H1 (cell line): Measurements from ENCODE around the gene GDNF. TPM values are rescaled to one million over a fixed set of nuclear protein-coding genes. Genes with fewer than 3 reads are reported as not detected.

Experiments used
- CTCF ChIA-PET: fragments of 300-600 bp; sonication (Branson Sonifier 250); formaldehyde crosslinking; loops from one replicate; lab custom pipeline; 2021; ENCODE audit not compliant: partially characterized antibody; lab: Charles Lee
- POLR2A ChIA-PET: fragments of 300-600 bp; sonication (Branson Sonifier 250); formaldehyde crosslinking; loops from one replicate; lab custom pipeline; 2021; ENCODE audit warnings: inconsistent platforms; ENCODE audit not compliant: partially characterized antibody; lab: Charles Lee
- DNase-seq, 2 experiments: peaks; one replicate each; pipeline versions ENCODE4 v3.0.0 to v3.0.0-alpha.2; 2010 to 2022; ENCODE audit warnings: low spot score in 2 of 2, low read depth in 1 of 2, mixed read lengths in 1 of 2
- FAIRE-seq: peaks from 2 replicates; lab custom pipeline; 2011; peaks lifted over from hg19 to GRCh38; lab: Jason Lieb, UNC
- H2AFZ ChIP-seq: 2 replicates; pipeline ENCODE4 v1.8.1; 2012; ENCODE audit warnings: low read length, inconsistent platforms
- H2AK5ac ChIP-seq: 2 replicates; pipeline ENCODE4 v1.6.1; 2013; ENCODE audit warnings: low read depth, low read length
- H2BK120ac ChIP-seq: replicated peaks from 2 replicates; pipeline ENCODE3; 2013; ENCODE audit warnings: low read depth, low read length, inconsistent platforms
- H2BK12ac ChIP-seq: 2 replicates; pipeline ENCODE4 v1.6.1; 2013; ENCODE audit warnings: low read depth, low read length
- H2BK15ac ChIP-seq: 2 replicates; pipeline ENCODE4 v1.6.1; 2013; ENCODE audit warnings: low read length
- H2BK20ac ChIP-seq: 2 replicates; pipeline ENCODE4 v1.6.1; 2013; ENCODE audit warnings: low read length
- H2BK5ac ChIP-seq: 2 replicates; pipeline ENCODE4 v1.6.1; 2013; ENCODE audit warnings: low read depth, low read length
- H3K14ac ChIP-seq: 2 replicates; pipeline ENCODE4 v1.6.1; 2013; ENCODE audit warnings: inconsistent platforms; ENCODE audit not compliant: insufficient read length
- H3K18ac ChIP-seq: 2 replicates; pipeline ENCODE4 v1.6.1; 2013; ENCODE audit warnings: low read length; ENCODE audit errors: extremely low read depth
- H3K23ac ChIP-seq: 2 replicates; pipeline ENCODE4 v1.6.1; 2013; ENCODE audit warnings: inconsistent platforms; ENCODE audit not compliant: insufficient read length
- H3K23me2 ChIP-seq: 2 replicates; pipeline ENCODE4 v1.6.1; 2013; ENCODE audit warnings: low read depth, low read length
- H3K27ac ChIP-seq: 2 replicates; pipeline ENCODE4 v1.6.1; 2011; ENCODE audit warnings: low read depth, low read length, inconsistent platforms
- H3K27me3 ChIP-seq, 4 experiments: replicated peaks in 1 of 4; 1 replicate in 1 of 4; 2 replicates in 3 of 4; pipeline versions ENCODE4 v1.6.1 to v1.8.1; 2011 to 2013; ENCODE audit warnings: low read length in 3 of 4, mild to moderate bottlenecking in 3 of 4, inconsistent platforms in 2 of 4, mixed read lengths in 2 of 4, moderate library complexity in 1 of 4; ENCODE audit not compliant: control insufficient read depth in 3 of 4, insufficient read depth in 3 of 4; ENCODE audit errors: extremely low read depth in 1 of 4
- H3K36me3 ChIP-seq, 4 experiments: 2 replicates each; pipeline versions ENCODE4 v1.6.1 to v1.8.1; 2011 to 2013; ENCODE audit warnings: mild to moderate bottlenecking in 4 of 4, low read length in 3 of 4, moderate library complexity in 2 of 4, control low read depth in 1 of 4, inconsistent platforms in 1 of 4; ENCODE audit not compliant: insufficient read depth in 4 of 4, control insufficient read depth in 2 of 4
- H3K4ac ChIP-seq: replicated peaks from 2 replicates; pipeline ENCODE3; 2013; ENCODE audit warnings: low read length, low read depth, mixed read lengths, inconsistent platforms; ENCODE audit not compliant: insufficient read length
- H3K4me1 ChIP-seq, 4 experiments: replicated peaks in 1 of 4; 1 replicate in 1 of 4; 2 replicates in 3 of 4; pipeline versions ENCODE4 v1.6.1 to v1.8.1; 2011 to 2013; ENCODE audit warnings: low read length in 3 of 4, inconsistent platforms in 2 of 4, mixed read lengths in 1 of 4; ENCODE audit not compliant: insufficient read depth in 4 of 4, control insufficient read depth in 3 of 4
- H3K4me2 ChIP-seq, 2 experiments: 2 replicates each; pipeline versions ENCODE4 v1.6.1 to v1.8.1; 2011 to 2013; ENCODE audit warnings: low read depth in 2 of 2, low read length in 2 of 2, control low read depth in 1 of 2, inconsistent platforms in 1 of 2, mild to moderate bottlenecking in 1 of 2; ENCODE audit not compliant: insufficient read depth in 1 of 2
- H3K4me3 ChIP-seq, 4 experiments: fragments of 200-600, 300-600 bp in 1 of 4; sonication (generic), shearing (Covaris generic), sonication (Bioruptor Twin) in 1 of 4; 2 replicates each; pipeline versions ENCODE4 v1.5.1 to v1.8.1; 2011 to 2016; ENCODE audit warnings: low read length in 4 of 4, low read depth in 3 of 4, control low read depth in 2 of 4, inconsistent platforms in 2 of 4, mild to moderate bottlenecking in 2 of 4, mixed read lengths in 1 of 4, moderate library complexity in 1 of 4; ENCODE audit not compliant: insufficient read depth in 2 of 4; ENCODE audit errors: extremely low read depth in 1 of 4
- H3K56ac ChIP-seq: replicated peaks from 2 replicates; pipeline ENCODE3; 2013; ENCODE audit warnings: low read depth, mild to moderate bottlenecking, mixed read lengths, low read length, inconsistent platforms; ENCODE audit not compliant: insufficient read length
- H3K79me1 ChIP-seq: 2 replicates; pipeline ENCODE4 v1.6.1; 2013; ENCODE audit warnings: low read depth, low read length, control low read depth
- H3K79me2 ChIP-seq, 2 experiments: 2 replicates each; pipeline versions ENCODE4 v1.6.1 to v1.8.1; 2012 to 2013; ENCODE audit warnings: low read length in 2 of 2, mild to moderate bottlenecking in 2 of 2, inconsistent platforms in 1 of 2; ENCODE audit not compliant: insufficient read depth in 2 of 2, control insufficient read depth in 1 of 2
- H3K9ac ChIP-seq, 4 experiments: replicated peaks in 1 of 4; 1 replicate in 1 of 4; 2 replicates in 3 of 4; pipeline versions ENCODE4 v1.6.1 to v1.8.1; 2011 to 2013; ENCODE audit warnings: low read depth in 3 of 4, low read length in 3 of 4, control low read depth in 2 of 4, mild to moderate bottlenecking in 2 of 4, moderate library complexity in 2 of 4, inconsistent platforms in 1 of 4; ENCODE audit errors: extremely low read depth in 1 of 4
- H3K9me3 ChIP-seq, 2 experiments: 2 replicates each; pipeline versions ENCODE4 v1.6.1 to v1.8.1; 2012 to 2013; ENCODE audit warnings: mild to moderate bottlenecking in 2 of 2, moderate library complexity in 2 of 2, control low read depth in 1 of 2, inconsistent platforms in 1 of 2, low read depth in 1 of 2, low read length in 1 of 2, mixed read lengths in 1 of 2; ENCODE audit not compliant: insufficient read depth in 2 of 2
- H4K20me1 ChIP-seq, 2 experiments: replicated peaks in 1 of 2; 2 replicates each; pipeline versions ENCODE3 to v1.8.1; 2011 to 2013; ENCODE audit warnings: inconsistent platforms in 2 of 2, low read length in 2 of 2, mild to moderate bottlenecking in 1 of 2; ENCODE audit not compliant: insufficient read depth in 2 of 2, control insufficient read depth in 1 of 2
- H4K5ac ChIP-seq: 2 replicates; pipeline ENCODE4 v1.6.1; 2013; ENCODE audit warnings: low read length, low read depth, mixed read lengths, inconsistent platforms; ENCODE audit not compliant: insufficient read length
- H4K8ac ChIP-seq: 2 replicates; pipeline ENCODE4 v1.8.0; 2013; ENCODE audit warnings: mild to moderate bottlenecking, moderate library complexity, low read length, inconsistent platforms; ENCODE audit not compliant: insufficient read depth; ENCODE audit errors: extremely low read depth
- H4K91ac ChIP-seq: replicated peaks from 2 replicates; pipeline ENCODE3; 2013; ENCODE audit warnings: low read length, mixed read lengths, inconsistent platforms; ENCODE audit not compliant: insufficient read length
- BACH1 ChIP-seq: IDR thresholded peaks from 2 replicates; pipeline ENCODE4 v1.6.1; 2012; ENCODE audit warnings: low read length, improper control_type of control experiment
- CBX5 ChIP-seq: fragments of 300-800, 300-1000 bp; sonication (generic); IDR thresholded peaks from 2 replicates; pipeline ENCODE4 v1.7.1; 2016; ENCODE audit warnings: antibody characterized with exemption, low read length, low read depth
- E2F6 ChIP-seq: IDR thresholded peaks from 2 replicates; pipeline ENCODE4 v1.6.1; 2012; ENCODE audit warnings: inconsistent platforms
- EP300 ChIP-seq, 2 experiments: IDR thresholded peaks; 1 replicate in 1 of 2; 2 replicates in 1 of 2; pipeline ENCODE4 v1.6.1; 2011 to 2012; ENCODE audit warnings: low read depth in 2 of 2, low read length in 2 of 2, mild to moderate bottlenecking in 2 of 2, borderline replicate concordance in 1 of 2, inconsistent platforms in 1 of 2, moderate library complexity in 1 of 2
- GTF2F1 ChIP-seq: IDR thresholded peaks from 2 replicates; pipeline ENCODE4 v1.6.1; 2012; ENCODE audit warnings: low read depth, low read length, improper control_type of control experiment, borderline replicate concordance
- JUND ChIP-seq: IDR thresholded peaks from 2 replicates; pipeline ENCODE4 v1.6.1; 2011; ENCODE audit warnings: mild to moderate bottlenecking, improper control_type of control experiment, low read length
- POLR2AphosphoS5 ChIP-seq: IDR thresholded peaks from 2 replicates; pipeline ENCODE4 v1.6.1; 2011; ENCODE audit warnings: low read depth, low read length
- POU5F1 ChIP-seq: IDR thresholded peaks from 2 replicates; pipeline ENCODE4 v1.6.1; 2011; ENCODE audit warnings: low read depth, mild to moderate bottlenecking, low read length, moderate library complexity
- RAD21 ChIP-seq, 2 experiments: IDR thresholded peaks in 1 of 2; conservative IDR thresholded peaks in 1 of 2; 2 replicates each; pipeline ENCODE4 v1.6.1; 2011; ENCODE audit warnings: low read depth in 2 of 2, low read length in 2 of 2, improper control_type of control experiment in 1 of 2, inconsistent platforms in 1 of 2, mild to moderate bottlenecking in 1 of 2, moderate library complexity in 1 of 2
- SIRT6 ChIP-seq: IDR thresholded peaks from one replicate; pipeline ENCODE4 v1.7.1; 2012; ENCODE audit warnings: low read length, inconsistent platforms
- SIX5 ChIP-seq: IDR thresholded peaks from 2 replicates; pipeline ENCODE4 v1.6.1; 2011; ENCODE audit warnings: mild to moderate bottlenecking, low read depth, low read length
- WGBS, 2 experiments: shearing (Covaris generic) in 1 of 2; methylation state at CpG; one replicate each; pipeline versions ENCODE4 v1.1.6 to v1.1.7; 2013 to 2015; ENCODE audit warnings: low lambda C conversion rate in 2 of 2, mixed read lengths in 2 of 2, inconsistent platforms in 1 of 2, low coverage in 1 of 2, missing lambda C conversion rate in 1 of 2; ENCODE audit not compliant: insufficient replicate concordance in 2 of 2, insufficient coverage in 1 of 2, insufficient read length in 1 of 2; ENCODE audit errors: extremely low coverage in 1 of 2, missing lambda C conversion rate in 1 of 2; 5-methylcytosine and 5-hydroxymethylcytosine counted together
- polyA plus RNA-seq, 7 experiments: library from polyadenylated mRNA; depleted of rRNA in 3 of 7; stranded (reverse) in 5 of 7; unstranded in 2 of 7; fragments of >200 nt in 5 of 7; fragments of 200-250 nt in 2 of 7; gene quantifications; 1 replicate in 5 of 7; 2 replicates in 1 of 7; 4 replicates in 1 of 7; pipeline versions ENCODE4 v1.2.1 to v1.2.3, GENCODE V29; 2011 to 2013; ENCODE audit warnings: missing spikeins in 2 of 7, mixed read lengths in 2 of 7
- total RNA-seq: library from RNA; stranded (reverse); fragmentation: NEBNext Ultra II Directional; extraction: Animal tissue kit (Norgen Biotek cat#: 25700); gene quantifications from 2 replicates; pipeline ENCODE4 v1.2.1, GENCODE V29; 2021
- TF ChIP-seq, protein P1 (sequence below): IDR thresholded peaks from 2 replicates; pipeline ENCODE4 v1.6.1; 2011; ENCODE audit warnings: low read depth, mild to moderate bottlenecking, low read length; ENCODE audit not compliant: insufficient read depth

GDNF gene
- total and polyA plus RNA-seq, 2 of the 8 experiments (the other 6 are each of a cell fraction or from before 2014, with no cell fraction given), result 0.15 to 2.0 TPM

DNA sequence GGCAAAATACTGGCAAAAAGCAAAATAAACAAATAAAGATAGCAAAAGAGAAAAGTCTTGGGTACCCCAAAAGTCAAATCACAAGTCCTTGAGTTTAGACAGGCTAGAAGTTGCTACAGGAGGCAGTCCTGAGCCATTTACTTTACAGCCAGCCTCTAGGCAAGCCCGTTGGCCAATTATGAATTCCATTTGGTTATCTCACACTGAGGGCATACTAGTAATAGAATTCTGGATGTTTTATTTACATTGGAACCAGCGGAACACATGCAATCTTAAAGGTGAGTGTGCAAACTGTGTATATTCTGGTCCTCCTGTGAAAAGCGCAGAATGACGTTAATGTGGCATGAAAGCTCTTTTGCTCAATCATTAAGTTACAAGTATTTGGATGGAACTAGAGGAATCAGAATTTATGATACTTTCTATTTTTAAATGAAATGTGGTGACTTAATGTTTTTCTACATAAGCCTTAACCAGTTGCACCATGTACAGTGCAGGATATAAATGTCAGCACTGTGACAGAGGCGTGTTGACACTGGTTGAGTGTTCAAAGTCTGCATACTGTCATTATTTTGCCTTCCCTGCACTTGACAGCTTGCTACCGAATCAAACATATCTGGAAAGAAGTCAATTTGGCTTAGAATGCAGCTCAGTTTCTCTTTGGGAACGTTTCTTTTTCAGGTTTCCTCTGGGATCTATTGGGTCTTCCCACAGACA, 7.9 kb downstream of the GDNF start:
- Histone ChIP-seq H4K5ac (no peak overlapping the region), H3K23me2 (peaks cover 10% of the 10 kb centered on the region; the same call in 1 of the 2 replicates), H3K4me3 (no peak overlapping the region), H3K18ac (no peak overlapping the region), H2BK120ac (no peak overlapping the region), H3K9ac (no peak overlapping the region), H3K14ac (no peak overlapping the region), H3K27ac (no peak overlapping the region), H2BK12ac (no peak overlapping the region), H4K20me1 (no peaks in the 10 kb centered on the region), H3K27me3 (peaks cover 23 to 43% (median 41%) of the 10 kb centered on the region in 4 experiments), H2BK20ac (no peak overlapping the region), H3K4me2 (no peak overlapping the region), H3K23ac (no peak overlapping the region), H2AK5ac (no peak overlapping the region), H2AFZ (no peak overlapping the region), H4K91ac (no peak overlapping the region), H2BK5ac (no peak overlapping the region), H3K4ac (no peak overlapping the region), H3K36me3 (no peaks in the 10 kb centered on the region), H2BK15ac (no peak overlapping the region), H4K8ac (no peak overlapping the region), H3K79me1 (no peaks in the 10 kb centered on the region), H3K4me1 (peaks cover 0 to 15% (median 10%) of the 10 kb centered on the region in 4 experiments; a peak in 6 of 7 replicates), H3K56ac (no peak overlapping the region), H3K9me3 (no peaks in the 10 kb centered on the region), H3K79me2 (no peaks in the 10 kb centered on the region)
- ChIA-PET POLR2A (no interaction called here), CTCF (interaction anchor here (0.9 to 3.4 kb wide), 5 partner anchors 21 to 419 kb away, joined by 3 to 15 read pairs (median 4); no protein-coding TSS in a partner anchor)
- DNase-seq, result no peak
- no peak for FAIRE-seq
- WGBS, 2 experiments, result 79% methylated on average over 7 of the region's 7 CpGs; no CpG with 5 or more reads in 1 of the 2 experiments
- TF ChIP-seq EP300 (IDR thresholded peaks at IDR 0.05; ENCODE audit: borderline replicate concordance in 1 of 2, low read depth in 2 of 2, low read length in 2 of 2) (no peak), SIX5 (no peak), POLR2AphosphoS5 (no peak), E2F6 (no peak), BACH1 (no peak), GTF2F1 (no peak), SIRT6 (no peak), CBX5 (no peak), RAD21 (IDR thresholded peaks at IDR 0.05 in 1 of 2, conservative IDR thresholded peaks at IDR 0.05 in 1 of 2; ENCODE audit: low read depth in 2 of 2, low read length in 2 of 2) (no peak), POU5F1 (no peak), JUND (no peak)
- TF ChIP-seq, protein P1, sequence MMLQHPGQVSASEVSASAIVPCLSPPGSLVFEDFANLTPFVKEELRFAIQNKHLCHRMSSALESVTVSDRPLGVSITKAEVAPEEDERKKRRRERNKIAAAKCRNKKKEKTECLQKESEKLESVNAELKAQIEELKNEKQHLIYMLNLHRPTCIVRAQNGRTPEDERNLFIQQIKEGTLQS, result no peak
